Left renal cortex interstitium (tissue), 4 donors: ENCODE measurements around the gene RALGAPA1. TPM values are rescaled to one million over a fixed set of nuclear protein-coding genes. Genes with fewer than 3 reads are reported as not detected.

Experiments
- DNase-seq, 4 donors: peaks; one replicate each; pipeline ENCODE4 v3.0.0-alpha.2; 2013; ENCODE audit warnings: low read depth in 4 of 4, low spot score in 2 of 4, missing footprints in 1 of 4
- polyA plus RNA-seq, 4 donors: library from polyadenylated mRNA; unstranded; fragments of 120-200 nt; gene quantifications; one replicate each; pipeline ENCODE4 v1.2.1, GENCODE V29; 2013; ENCODE audit not compliant: insufficient read length in 4 of 4

RALGAPA1 gene
- polyA plus RNA-seq, 4 donors, result 30.3 to 58.3 (median 43.5) TPM

- no peak for DNase-seq
Measured at GRCh38 chr14:35553808-35554207, 255.3 kb downstream of the RALGAPA1 start.

- no peak for DNase-seq
Measured at GRCh38 chr14:35551081-35551480, 258.0 kb downstream of the RALGAPA1 start.

DNA sequence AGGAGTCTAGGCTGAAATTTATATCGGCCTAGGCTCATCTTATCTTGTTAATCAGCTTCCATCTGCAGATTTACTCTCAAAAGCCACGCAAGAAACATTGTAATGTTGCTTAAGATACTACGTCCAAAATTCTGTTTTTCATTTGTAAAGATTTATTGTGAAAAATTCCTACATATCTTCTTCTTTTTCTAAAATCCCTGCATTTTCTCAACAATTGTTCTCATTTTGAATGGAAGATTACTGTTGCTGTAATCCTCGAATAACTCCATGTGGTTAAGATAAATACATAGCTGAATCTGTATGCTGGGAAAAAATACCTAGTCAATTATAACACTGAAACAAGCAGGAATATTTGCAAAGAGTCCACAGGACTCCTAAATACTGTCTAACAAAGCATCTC lies 259.5 kb downstream of the RALGAPA1 start:
- DNase-seq, result no peak

DNA sequence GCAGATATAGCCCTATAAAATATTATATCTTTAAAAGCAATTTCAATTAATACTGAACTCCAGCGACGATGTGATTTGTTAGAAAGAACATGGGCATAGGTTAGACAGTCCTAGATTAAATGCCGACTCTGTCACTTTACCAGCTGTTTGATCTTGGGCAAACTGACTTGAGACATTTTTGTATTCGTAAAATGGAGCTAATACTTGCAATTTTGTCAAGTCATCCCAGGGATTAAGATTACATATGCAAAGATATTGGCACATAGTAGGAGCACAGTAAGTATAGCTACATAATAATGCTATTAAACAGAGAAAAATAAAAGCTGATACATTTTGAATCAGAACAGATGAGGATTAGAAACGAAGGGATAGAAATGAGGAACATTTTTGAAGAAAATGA lies 266.1 kb downstream of the RALGAPA1 start:
- DNase-seq, result no peak

DNA sequence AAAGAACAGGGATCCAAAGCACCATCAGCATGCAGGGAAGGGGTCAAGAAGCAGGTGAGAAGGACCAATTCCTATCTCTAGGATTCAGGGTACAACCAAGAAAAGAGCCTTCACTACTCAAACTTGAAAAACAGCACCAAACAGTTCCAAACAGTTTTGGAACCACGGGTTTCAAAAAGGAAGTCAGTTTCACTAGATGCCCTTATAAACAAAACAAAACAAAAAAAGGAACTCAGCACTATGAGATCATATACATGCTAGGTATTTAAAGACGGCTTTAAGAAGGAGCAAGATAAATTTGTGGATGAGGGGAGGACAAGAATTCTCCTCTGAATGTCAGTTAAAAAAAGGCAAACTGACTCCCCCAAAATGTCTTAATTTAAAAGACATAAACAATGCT lies 269.1 kb downstream of the RALGAPA1 start:
- DNase-seq, result no peak

GRCh38 chr14:35535483-35536112 lies 273.5 kb downstream of the RALGAPA1 start:
- DNase-seq, result no peak

GRCh38 chr14:35534873-35535482 lies 274.1 kb downstream of the RALGAPA1 start:
- DNase-seq, result peak; percentile 39 to 67 (median 58)

DNA sequence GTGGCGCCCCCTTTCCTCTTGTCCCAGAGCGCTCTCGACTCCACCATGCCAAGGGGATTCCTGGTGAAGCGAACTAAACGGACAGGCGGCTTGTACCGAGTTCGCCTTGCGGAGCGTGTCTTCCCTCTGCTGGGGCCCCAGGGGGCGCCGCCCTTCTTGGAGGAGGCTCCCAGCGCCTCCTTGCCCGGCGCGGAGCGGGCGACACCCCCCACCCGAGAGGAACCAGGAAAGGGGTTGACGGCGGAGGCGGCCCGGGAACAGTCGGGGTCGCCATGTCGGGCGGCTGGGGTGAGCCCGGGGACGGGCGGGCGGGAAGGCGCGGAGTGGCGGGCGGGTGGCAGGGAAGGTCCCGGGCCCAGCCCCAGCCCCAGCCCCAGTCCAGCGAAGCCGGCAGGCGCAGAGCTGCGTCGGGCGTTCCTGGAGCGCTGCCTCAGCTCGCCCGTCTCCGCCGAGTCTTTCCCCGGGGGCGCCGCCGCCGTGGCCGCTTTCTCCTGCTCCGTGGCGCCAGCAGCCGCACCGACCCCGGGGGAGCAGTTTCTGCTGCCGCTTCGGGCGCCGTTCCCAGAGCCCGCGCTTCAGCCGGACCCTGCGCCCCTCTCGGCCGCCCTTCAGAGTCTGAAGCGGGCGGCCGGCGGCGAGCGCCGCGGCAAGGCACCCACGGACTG lies 274.8 kb downstream of the RALGAPA1 start:
- no peak for DNase-seq

DNA sequence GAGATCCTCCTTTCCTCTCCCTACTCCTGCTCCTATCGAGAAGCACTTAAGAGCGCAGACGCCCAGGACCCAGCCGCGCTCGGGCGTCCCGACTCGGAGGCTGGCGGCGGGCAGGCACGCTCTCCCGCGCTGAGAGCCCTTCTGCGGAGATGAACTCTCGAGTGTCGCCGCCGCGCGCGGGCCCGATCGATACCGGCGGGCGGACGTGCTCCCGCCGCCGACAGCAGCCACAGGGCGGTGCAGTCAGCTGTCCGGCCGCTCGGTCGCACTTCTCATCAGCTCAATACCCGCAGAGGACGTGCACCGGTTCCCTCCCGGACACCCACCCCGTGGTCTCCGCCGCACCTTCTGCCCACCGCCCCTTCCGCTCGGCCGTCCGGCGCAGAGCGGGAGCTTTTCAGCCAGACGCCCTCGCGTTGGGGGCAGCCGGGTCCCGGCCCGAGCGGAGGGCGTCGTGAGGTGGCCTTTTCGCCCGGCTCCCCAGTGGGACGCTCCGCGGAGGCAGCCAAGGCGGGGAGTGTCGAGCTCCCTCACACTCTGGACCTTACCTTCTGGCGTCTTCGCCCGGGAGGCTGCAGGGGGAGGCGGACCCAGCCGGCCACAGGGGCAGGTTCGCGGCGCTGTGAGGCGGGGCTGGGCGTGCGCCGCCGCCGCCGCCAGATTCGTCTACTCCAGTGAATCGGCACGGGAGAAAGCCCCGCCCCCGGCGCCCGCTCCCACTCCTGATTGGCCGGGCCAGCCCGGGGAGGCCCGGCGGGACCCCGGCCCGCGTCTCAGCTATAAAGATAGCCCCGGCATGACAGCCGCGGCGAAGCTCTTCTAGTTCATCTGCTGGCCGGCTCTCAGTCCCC lies 275.5 kb downstream of the RALGAPA1 start, which contains the start of gene INSM2:
TSS of gene INSM2 (plus strand) at position 808 of the 851 bp plus-strand sequence. CDS start 89 bp downstream, outside the sequence.
- DNase-seq, result peak in 2 of 4 donors; percentile 11 to 43

GRCh38 chr14:35532783-35533356 lies 276.2 kb downstream of the RALGAPA1 start:
- peak in 1 of 4 donors; percentile 13 for DNase-seq

DNA sequence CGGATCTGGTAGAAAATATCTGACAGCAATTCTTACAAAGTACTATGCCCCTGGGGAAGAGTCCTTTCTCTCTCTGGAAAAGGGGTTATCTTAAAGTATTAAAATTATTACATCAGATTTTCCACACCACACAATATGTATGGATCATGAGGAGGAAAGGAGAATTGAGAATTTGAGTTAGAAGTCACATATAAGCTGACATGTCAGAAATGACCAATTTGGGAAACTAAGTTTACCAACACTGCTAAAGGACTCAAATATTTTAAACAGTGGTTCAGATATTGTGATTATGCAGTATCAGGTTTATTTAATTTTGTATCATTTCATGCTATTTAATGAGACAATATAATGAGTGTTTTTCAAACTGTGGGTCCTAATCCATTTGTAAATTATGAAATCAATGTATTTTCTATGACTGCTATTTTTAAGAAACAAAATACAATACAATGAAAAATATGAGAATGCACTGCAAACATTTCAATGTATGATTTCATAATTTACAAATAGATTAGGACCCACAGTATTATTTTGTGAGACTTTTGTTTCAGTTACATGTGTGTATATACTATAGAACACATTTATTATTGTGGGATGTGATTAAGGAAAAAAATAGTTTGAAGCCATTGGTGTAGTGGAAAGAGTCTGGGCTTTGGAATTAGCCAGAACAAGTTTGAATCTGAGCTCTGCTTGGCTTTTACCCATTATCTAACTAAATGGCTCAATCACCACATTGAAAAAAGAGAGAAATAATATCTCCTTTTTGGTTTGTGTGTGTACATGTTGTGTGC lies 276.9 kb downstream of the RALGAPA1 start:
- DNase-seq, result no peak

DNA sequence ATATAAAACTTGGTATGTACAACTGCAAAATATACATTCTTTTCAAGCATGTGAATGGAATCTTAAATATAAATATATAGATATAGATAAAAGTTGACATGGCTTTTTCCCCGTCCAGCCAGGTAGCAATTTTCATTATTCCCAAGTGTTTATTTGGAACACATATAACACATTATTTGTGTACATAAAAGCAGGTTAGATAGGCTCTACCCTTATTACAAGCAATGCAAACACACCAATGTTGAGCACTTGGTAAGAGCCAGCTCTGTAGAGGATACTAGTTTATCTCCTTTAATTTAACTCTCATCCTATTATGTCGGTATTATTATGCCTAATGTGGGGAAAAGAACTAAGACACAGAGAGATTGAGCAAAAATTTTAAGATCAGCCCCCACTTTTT lies 282.1 kb downstream of the RALGAPA1 start:
- DNase-seq, result no peak

GRCh38 chr14:35525695-35526094 lies 283.4 kb downstream of the RALGAPA1 start:
- no peak for DNase-seq

DNA sequence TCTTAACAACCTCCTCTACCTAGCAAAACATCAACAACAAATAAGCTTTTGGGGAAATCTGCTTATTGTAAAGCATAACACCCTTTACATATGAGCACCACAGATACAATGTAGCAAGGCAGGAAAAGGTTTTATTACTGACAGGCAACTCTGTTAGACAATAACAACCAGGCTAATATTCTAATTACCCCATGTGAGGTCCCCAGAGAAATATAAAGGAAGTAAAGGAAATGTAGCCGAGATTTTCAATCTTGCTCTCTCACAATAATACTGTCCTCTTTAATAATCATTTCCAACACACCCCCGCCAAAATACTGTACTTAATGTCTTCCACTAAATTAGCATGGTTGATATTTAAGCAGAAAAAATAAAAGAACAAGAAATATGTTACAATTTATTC lies 289.1 kb downstream of the RALGAPA1 start:
- DNase-seq, result no peak

DNA sequence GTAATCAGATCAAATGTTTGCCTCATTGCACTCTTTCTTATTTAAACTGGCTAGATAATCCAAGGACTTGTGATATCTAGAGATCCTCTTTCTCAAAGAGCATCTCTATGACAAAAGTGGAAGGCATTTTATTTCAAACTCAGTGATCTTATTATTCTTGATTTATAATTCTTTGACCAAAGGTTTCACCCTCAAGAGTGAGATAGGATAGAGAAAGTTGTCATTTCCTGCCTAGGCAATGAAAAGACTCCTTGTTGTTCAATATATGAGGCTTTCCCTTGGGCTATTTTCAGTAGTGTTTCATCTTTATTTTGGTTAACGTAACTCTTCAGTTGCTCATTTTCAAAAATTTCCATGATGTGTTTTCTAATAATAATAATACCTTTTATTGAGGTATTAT lies 293.2 kb downstream of the RALGAPA1 start:
- no peak for DNase-seq

- DNase-seq, result no peak
Measured at GRCh38 chr14:35512765-35513164, 296.3 kb downstream of the RALGAPA1 start.

- no peak for DNase-seq
Measured at GRCh38 chr14:35509846-35510245, 299.2 kb downstream of the RALGAPA1 start.

- no peak for DNase-seq
Measured at GRCh38 chr14:35506927-35507326, 302.2 kb downstream of the RALGAPA1 start.

DNA sequence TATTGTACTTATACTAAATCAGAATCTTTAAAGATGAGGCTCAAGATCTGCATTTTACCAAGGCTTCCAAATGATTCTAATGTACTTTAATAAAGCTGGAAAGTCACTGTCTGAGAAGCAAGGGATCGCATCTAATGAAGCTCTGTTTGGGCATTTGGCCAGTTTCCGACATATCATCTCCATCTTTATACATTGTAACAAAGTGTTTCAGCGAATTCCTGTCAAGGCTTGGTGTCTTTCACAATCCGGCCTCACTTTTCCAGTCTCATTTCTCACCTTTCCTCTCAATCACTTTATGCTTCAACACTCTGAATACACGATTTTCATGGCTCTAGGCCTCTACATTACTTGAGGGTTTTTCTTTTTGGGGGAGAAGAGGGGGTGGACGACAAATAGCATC lies 302.6 kb downstream of the RALGAPA1 start:
- no peak for DNase-seq

- DNase-seq, result no peak
Measured at GRCh38 chr14:35504260-35504659, 304.8 kb downstream of the RALGAPA1 start.
